ENCODE results near the gene KRT5.

- TF ChIP-seq ZFP30 (CRISPR knock-in tag; IDR thresholded peaks at IDR 0.05) (no peak), PATZ1 (CRISPR knock-in tag; IDR thresholded peaks at IDR 0.05; ENCODE audit: borderline replicate concordance) (no peak), ZNF565 (CRISPR knock-in tag; conservative IDR thresholded peaks at IDR 0.05; ENCODE audit: low read depth) (no peak), TOX (CRISPR knock-in tag; IDR thresholded peaks at IDR 0.05; ENCODE audit: borderline replicate concordance) (no peak), CSDC2 (CRISPR knock-in tag; IDR thresholded peaks at IDR 0.05) (no peak), TCF4 (CRISPR knock-in tag; IDR thresholded peaks at IDR 0.05; ENCODE audit: borderline replicate concordance) (no peak)
Observed at GRCh38 chr12:52486166-52487105, 33.8 kb downstream of the KRT5 start.

Measured in SK-N-SH treated with all-trans-retinoic acid at 6 μM for 48 hours (cell line).